ENCODE data around the gene CREB5. TPM values are rescaled to one million over a fixed set of nuclear protein-coding genes. Genes with fewer than 3 reads are reported as not detected.
"Not testable (repeated sequence)": the region's sequence is repeated elsewhere in the genome, so short reads cannot be mapped to it uniquely, and the experiment has no call there.

The CREB5 gene
- total RNA-seq, 1 donor from 2014 or later: 25.7 TPM

- no peak for TF ChIP-seq CTCF (conservative IDR thresholded peaks at IDR 0.05; ENCODE audit: low read depth, low read length)
- DNase-seq (ENCODE audit: low read depth): no peak
- no peak overlapping the region for H3K4me3 ChIP-seq (ENCODE audit: low read depth, low read length)
These were observed 134.8 kb downstream of the CREB5 start for GRCh38 chr7:28547115-28547514.

GRCh38 chr7:28548416-28548815 lies 136.1 kb downstream of the CREB5 start:
- no peak for TF ChIP-seq CTCF (conservative IDR thresholded peaks at IDR 0.05; ENCODE audit: low read depth, low read length)
- H3K4me3 ChIP-seq (ENCODE audit: low read depth, low read length): no peak overlapping the region
- no peak for DNase-seq (ENCODE audit: low read depth)

GRCh38 chr7:28549998-28550397 lies 137.7 kb downstream of the CREB5 start:
- DNase-seq (ENCODE audit: low read depth): no peak
- TF ChIP-seq CTCF (conservative IDR thresholded peaks at IDR 0.05; ENCODE audit: low read depth, low read length): no peak
- H3K4me3 ChIP-seq (ENCODE audit: low read depth, low read length): no peak overlapping the region

GRCh38 chr7:28550580-28551186 lies 138.4 kb downstream of the CREB5 start:
- no peak for DNase-seq (ENCODE audit: low read depth)
- TF ChIP-seq CTCF (conservative IDR thresholded peaks at IDR 0.05; ENCODE audit: low read depth, low read length): no peak
- H3K4me3 ChIP-seq (ENCODE audit: low read depth, low read length): no peak overlapping the region

GRCh38 chr7:28551331-28551730 lies 139.0 kb downstream of the CREB5 start:
- TF ChIP-seq CTCF (conservative IDR thresholded peaks at IDR 0.05; ENCODE audit: low read depth, low read length): no peak
- H3K4me3 ChIP-seq (ENCODE audit: low read depth, low read length): no peak overlapping the region
- no peak for DNase-seq (ENCODE audit: low read depth)

- H3K4me3 ChIP-seq (ENCODE audit: low read depth, low read length); DNase-seq (ENCODE audit: low read depth): not testable (repeated sequence)
These were observed 139.4 kb downstream of the CREB5 start for GRCh38 chr7:28551766-28552165.

GRCh38 chr7:28554802-28555471 lies 142.6 kb downstream of the CREB5 start:
- no peak for DNase-seq (ENCODE audit: low read depth)
- no peak for TF ChIP-seq CTCF (conservative IDR thresholded peaks at IDR 0.05; ENCODE audit: low read depth, low read length)
- H3K4me3 ChIP-seq (ENCODE audit: low read depth, low read length): no peak overlapping the region
